GM18868 (cell line): ENCODE data around the gene CDC42SE1.
A peak's percentile ranks its signal among the peaks of the same experiment; 100 is the strongest.

Experiments used
- ATAC-seq: cut with Tn5 transposase; IDR thresholded peaks from one replicate; pipeline ENCODE4 v1.9.1; 2021; ENCODE audit warnings: mild to moderate bottlenecking, moderate library complexity; ENCODE audit not compliant: unreplicated experiment

Gene CDC42SE1

DNA sequence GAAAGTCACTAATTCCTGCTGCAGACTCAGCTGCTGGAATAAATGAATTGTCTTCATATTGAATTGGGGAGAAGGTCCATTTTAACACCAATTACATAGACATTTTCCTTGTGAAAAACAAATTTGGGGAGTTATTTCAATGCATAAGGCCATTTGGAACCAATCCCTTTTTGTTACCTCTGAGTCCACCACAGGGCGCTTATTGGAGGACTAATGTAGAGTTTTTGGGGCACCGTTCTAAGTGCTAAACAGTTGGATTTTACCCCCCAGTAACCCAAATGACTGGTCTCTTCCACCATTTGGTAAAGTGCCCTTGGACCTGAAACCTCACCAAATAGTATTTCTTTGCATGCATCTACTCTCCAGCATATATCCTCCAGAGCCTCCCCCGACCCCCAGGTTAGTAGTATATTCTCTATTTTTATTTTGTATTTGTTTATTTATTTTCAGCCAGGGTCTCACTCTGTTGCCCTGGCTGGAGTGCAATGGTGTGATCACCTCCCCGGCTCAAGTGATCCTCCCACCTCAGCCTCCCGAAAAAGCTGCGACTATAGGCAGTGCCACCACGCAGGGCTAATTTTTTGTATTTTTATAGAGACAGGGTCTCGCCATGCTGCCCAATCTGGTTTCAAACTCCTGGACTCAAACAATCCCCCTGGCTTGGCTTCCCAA lies 49.6 kb downstream of the CDC42SE1 start:
- ATAC-seq, result no peak

DNA sequence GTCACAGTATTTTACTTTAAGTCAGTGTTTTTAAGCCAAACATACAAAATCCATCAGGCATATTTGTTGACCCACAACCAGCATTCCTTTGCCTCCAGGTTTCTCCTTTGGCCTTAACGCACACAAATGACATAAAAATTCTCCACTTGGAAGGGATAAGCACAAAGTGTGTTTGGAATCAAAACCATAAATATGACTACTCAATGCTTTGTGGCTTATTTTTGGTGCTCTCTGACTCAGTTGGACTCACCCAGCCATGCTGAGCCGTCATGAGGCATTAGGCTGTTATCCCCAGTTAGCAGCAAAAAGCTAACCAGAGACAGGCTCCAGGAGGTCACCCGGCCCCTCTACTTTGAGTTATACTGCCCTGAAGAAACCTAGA lies 50.2 kb downstream of the CDC42SE1 start:
- no peak for ATAC-seq

DNA sequence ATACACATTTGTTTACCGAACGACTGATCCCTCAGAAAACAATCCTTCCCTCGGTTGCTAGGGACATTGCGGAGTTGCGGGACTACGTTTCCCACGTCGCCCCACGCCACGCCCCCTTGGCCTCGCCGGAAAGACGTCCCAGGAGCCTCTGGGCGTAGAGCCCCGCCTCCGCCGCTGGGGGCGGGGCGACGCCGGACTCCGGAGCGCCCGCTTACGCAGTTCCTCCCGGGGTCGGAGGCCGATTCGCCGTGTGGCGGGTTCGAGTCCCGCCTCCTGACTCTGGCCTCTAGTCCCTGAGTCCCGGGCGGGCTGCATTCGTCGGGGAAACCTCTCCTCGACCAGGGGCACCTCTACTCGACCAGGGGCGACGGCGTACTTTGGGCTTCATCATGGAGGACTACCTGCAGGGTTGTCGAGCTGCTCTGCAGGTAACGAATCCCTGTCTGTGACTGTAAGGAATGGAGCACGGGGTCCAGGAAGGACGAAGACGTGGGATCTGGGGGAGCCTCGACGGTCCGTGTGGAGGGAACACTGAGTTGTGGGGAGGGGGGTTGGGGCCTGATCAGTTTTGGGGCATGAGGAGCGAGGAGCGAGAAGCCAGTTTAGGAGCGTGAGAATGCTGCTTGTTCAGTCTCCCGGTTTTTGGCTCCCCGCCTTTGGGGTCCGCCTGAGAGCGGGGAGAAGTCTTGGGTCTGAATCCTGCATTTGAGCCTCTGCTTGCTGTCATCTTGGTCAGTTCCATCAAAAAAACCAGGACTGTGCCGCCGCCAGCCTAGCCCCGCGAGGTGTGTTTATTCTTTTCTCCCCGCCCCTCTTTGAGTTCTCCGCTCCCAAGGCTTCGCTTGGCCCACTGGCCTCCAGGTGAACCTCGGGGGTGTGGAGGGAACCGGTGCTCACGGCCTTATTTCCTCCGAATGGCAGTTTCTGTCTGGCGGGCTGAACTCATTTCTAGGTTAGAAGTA lies 50.9 kb downstream of the CDC42SE1 start, which contains the start of gene PRUNE1:
Gene PRUNE1, plus strand, starts transcription at position 206 of the 962 bp plus-strand sequence. Its CDS starts 184 bp downstream, at position 390.
- peak; percentile 72 for ATAC-seq

DNA sequence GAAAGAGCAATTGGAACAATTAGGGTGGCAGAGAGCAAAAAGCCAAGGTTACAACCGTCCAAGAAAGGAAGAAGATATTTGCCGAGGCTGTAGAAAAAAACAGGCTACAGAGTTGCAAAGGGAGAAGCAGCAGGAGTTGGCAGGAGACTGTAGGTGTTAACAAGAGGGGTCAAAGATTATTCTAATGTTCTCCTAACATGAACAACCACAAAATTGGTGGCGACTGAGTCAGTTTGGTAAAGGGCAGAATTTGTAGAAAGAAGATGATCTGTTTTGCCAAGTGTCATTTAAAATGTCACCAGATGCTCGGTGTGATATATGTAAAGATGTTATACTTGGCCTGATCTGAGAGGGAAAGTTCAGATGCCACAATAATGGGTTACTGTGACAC lies 51.6 kb downstream of the CDC42SE1 start:
- no peak for ATAC-seq

DNA sequence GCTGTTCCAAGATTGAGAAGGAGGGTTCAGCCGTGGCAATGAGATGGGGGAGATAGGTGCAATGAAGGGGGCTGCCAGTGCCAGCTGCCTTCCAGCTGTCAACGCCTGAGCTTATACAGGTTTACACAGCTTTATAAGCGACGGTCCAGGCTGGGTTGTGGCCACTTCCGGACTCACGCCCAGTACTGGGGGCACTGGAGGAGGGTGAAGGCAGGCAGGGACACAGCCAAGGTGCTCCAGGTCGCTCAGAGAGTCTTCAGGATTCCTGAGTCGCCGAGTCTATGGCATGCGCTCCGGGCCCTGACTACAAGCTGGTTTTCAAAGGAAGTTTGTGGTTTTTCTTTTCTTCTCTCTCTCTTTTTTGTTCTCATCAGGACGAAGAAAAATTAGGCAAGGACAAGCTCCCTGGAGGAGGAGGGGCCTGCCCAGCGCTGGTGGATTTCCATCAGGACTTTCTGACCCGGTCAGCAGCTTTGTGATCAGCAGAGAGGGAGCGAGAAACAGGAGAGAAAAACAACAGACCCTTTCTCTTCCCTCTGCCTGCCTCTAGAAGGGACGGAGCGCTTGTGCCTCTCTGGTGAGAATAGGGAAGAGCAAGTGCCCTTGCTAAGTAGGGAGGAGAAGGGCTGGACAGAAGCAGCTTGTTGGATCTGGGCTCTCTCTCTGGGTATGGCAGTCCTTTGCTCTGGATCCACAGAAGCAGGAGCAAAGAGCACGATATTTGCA lies 52.9 kb downstream of the CDC42SE1 start, which contains the start of gene MINDY1:
Gene MINDY1, minus strand, starts transcription at position 576 of the 726 bp plus-strand sequence. CDS start 4,285 bp downstream, outside the sequence.
- no peak for ATAC-seq

DNA sequence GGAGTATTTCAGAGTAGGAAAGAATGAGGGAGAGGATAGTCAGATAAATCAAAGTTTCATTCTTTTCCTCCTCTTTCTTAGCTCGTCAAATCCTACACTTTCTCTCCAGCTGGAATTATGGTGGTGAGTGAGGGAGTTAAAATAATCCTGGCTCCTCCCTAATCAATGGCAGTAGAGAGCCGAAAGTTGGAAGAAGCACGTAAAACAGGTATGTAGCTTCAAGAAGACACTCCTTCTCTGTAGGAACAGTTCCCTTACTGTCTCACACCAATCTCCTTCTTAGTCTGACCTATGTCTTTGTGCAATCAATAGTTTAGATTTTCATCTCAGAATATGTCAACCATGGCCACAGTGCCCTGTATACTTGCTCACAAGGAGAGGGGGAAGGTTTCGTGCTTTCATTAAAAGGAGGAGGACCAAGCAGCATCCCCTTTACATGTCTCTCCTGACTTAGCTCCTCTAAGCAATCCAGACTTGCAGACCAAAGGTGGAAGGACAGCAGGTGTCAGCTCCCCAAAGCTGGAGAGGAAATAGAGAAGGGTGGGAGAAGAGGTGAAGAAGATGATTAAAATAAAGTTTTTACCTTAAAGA lies 53.6 kb downstream of the CDC42SE1 start:
- no peak for ATAC-seq

DNA sequence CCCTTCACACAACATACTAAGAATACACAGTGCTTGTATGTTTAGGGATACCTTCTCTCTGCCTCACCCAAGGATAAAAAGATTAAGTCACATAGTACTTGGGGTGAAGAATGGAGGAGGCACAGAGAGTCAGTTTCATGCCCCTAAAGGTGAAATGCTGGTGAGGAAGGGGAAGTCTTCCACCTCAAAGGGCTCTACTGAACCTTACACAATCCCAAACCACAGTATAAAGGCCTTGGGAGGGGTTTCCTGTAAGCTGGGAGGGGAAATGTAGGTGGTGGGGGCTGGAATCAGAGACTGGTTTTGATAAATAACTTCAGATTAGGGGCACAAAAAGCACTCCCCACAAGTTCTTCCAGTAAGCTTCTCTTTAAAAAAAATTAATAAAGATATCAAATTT lies 56.2 kb downstream of the CDC42SE1 start:
- ATAC-seq, result no peak

DNA sequence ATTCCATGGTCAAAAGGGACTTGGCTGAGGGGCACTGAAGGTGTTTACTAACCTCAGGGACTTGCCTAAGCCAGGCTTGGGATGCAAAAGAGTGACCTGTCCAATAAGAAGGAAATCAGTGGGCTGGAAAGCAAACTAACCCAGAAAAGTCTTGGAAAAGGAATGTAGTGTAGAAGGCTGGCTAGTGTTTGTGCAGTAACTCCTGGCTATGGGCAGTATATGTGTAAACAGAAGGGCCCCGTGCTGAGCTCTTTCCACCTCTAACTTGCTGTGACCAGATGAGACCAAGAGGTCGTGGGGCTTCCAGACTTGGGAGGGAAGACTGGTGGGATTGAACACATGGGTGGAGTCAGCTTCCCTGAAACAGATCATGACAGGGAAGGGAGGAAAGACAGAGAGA lies 56.8 kb downstream of the CDC42SE1 start:
- no peak for ATAC-seq

DNA sequence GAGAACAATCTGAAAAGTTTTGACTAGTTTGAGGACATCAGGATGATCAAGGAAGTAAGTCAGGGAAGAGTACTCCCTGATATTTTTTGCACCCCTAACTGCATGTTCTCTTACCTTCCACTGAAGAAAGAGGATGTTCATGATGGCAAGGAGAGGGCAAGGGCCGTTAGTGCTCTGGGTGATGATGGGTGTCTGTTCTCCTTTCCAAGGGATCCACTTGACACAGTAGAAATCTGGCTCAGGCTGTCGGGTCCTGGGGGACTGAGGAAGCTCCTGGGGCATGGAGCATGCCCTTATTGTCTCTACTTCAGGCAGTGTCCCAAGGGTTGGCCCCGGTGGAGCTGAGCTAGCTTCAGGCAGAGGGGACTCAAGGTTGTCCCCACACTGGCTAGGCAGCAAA lies 57.4 kb downstream of the CDC42SE1 start:
- no peak for ATAC-seq

DNA sequence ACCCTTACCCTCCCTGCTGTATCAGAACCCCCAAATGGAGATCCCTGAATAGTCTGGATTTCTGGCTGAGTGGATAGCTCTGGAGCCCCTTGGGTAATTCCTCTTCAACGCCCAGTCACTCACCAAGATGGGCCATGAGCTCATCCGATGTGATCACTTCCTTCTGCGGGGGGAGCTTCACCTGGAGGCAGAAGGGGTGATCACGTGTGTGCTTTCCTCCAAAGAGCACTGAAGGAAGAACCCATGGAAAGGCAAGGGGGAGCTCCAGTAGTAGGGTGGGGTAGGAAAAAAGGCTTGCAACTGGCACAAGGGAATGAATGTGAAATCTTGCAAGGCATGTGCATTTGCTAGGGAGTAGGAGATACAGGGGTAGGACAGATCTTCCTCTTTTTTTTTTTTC lies 57.8 kb downstream of the CDC42SE1 start:
- ATAC-seq, result no peak
